ENCODE measurements around the gene OGFOD3.
"Not testable (repeated sequence)": the region's sequence is repeated elsewhere in the genome, so short reads cannot be mapped to it uniquely, and the experiment has no call there.

Gene OGFOD3

GRCh38 chr17:82386255-82386831 is 32.0 kb downstream of the OGFOD3 start:
- DNase-seq: no peak

- no peak for DNase-seq
Measured at GRCh38 chr17:82385559-82386254, 32.7 kb downstream of the OGFOD3 start.

GRCh38 chr17:82384730-82385481 is 33.5 kb downstream of the OGFOD3 start:
- no peak for DNase-seq

- no peak for DNase-seq
Measured at GRCh38 chr17:82384051-82384729, 34.2 kb downstream of the OGFOD3 start.

- no peak for DNase-seq
Measured at GRCh38 chr17:82383411-82383810, 35.0 kb downstream of the OGFOD3 start.

GRCh38 chr17:82382933-82383255 is 35.5 kb downstream of the OGFOD3 start:
- DNase-seq: no peak

- DNase-seq: not testable (repeated sequence)
Measured at GRCh38 chr17:82382220-82382932, 36.0 kb downstream of the OGFOD3 start.

- DNase-seq: not testable (repeated sequence)
Measured at GRCh38 chr17:82381703-82382009, 36.7 kb downstream of the OGFOD3 start.

GRCh38 chr17:82380860-82381702 is 37.3 kb downstream of the OGFOD3 start:
- no peak for DNase-seq

GRCh38 chr17:82378741-82379021 is 39.7 kb downstream of the OGFOD3 start:
- DNase-seq: no peak

- DNase-seq: no peak
Measured at GRCh38 chr17:82377924-82378740, 40.3 kb downstream of the OGFOD3 start.

- not testable (repeated sequence) for DNase-seq
Measured at GRCh38 chr17:82377294-82377693, 41.1 kb downstream of the OGFOD3 start.

GRCh38 chr17:82376042-82376730 is 42.2 kb downstream of the OGFOD3 start:
- DNase-seq: no peak

- no peak for DNase-seq
Measured at GRCh38 chr17:82375359-82376041, 42.9 kb downstream of the OGFOD3 start.

- DNase-seq: no peak
Measured at GRCh38 chr17:82374626-82375331, 43.6 kb downstream of the OGFOD3 start.

- no peak for DNase-seq
Measured at GRCh38 chr17:82373731-82374625, 44.4 kb downstream of the OGFOD3 start.

GRCh38 chr17:82373072-82373452 is 45.3 kb downstream of the OGFOD3 start:
- DNase-seq: not testable (repeated sequence)

GRCh38 chr17:82372249-82373071 is 45.9 kb downstream of the OGFOD3 start:
- DNase-seq: no peak
